8988T (cell line): ENCODE measurements around the gene RPP25.

Experiments used
- DNase-seq: peaks from one replicate; pipeline ENCODE4 v3.0.0; 2011

The RPP25 gene

GRCh38 chr15:74956648-74957475 lies at the start of gene RPP25:
Gene RPP25 (minus strand): TSS chr15:74956772. CDS start chr15:74956583, 189 bp downstream.
- DNase-seq: no peak

- DNase-seq: no peak
Observed at GRCh38 chr15:75002398-75002797, 45.8 kb upstream of the RPP25 start.

- no peak for DNase-seq
Observed at GRCh38 chr15:75001310-75001709, 44.7 kb upstream of the RPP25 start.

GRCh38 chr15:74997543-74997942 lies 41.0 kb upstream of the RPP25 start:
- no peak for DNase-seq

GRCh38 chr15:74997141-74997540 lies 40.6 kb upstream of the RPP25 start:
- DNase-seq: no peak

GRCh38 chr15:74995779-74996765 lies 39.5 kb upstream of the RPP25 start:
- no peak for DNase-seq

GRCh38 chr15:74995182-74995778 lies 38.7 kb upstream of the RPP25 start, which contains the start of gene SCAMP5:
Gene SCAMP5 (plus strand): TSS chr15:74995563. CDS start chr15:75011840, 16,277 bp downstream.
- DNase-seq: peak; percentile 94

- DNase-seq: no peak
Observed at GRCh38 chr15:74994685-74995084, 38.1 kb upstream of the RPP25 start.

GRCh38 chr15:74994236-74994635 lies 37.7 kb upstream of the RPP25 start:
- no peak for DNase-seq

- no peak for DNase-seq
Observed at GRCh38 chr15:74992619-74993018, 36.0 kb upstream of the RPP25 start.

GRCh38 chr15:74989527-74989926 lies 33.0 kb upstream of the RPP25 start:
- no peak for DNase-seq

GRCh38 chr15:74988007-74988800 lies 31.6 kb upstream of the RPP25 start:
- DNase-seq: peak; percentile 42

GRCh38 chr15:74983725-74984231 lies 27.2 kb upstream of the RPP25 start:
- DNase-seq: no peak

GRCh38 chr15:74982183-74982582 lies 25.6 kb upstream of the RPP25 start:
- no peak for DNase-seq

- no peak for DNase-seq
Observed at GRCh38 chr15:74978503-74978902, 21.9 kb upstream of the RPP25 start.

GRCh38 chr15:74978077-74978476 lies 21.5 kb upstream of the RPP25 start:
- DNase-seq: no peak

- no peak for DNase-seq
Observed at GRCh38 chr15:74977599-74977998, 21.0 kb upstream of the RPP25 start.

- DNase-seq: no peak
Observed at GRCh38 chr15:74976159-74976558, 19.6 kb upstream of the RPP25 start.

GRCh38 chr15:74967670-74968069 lies 11.1 kb upstream of the RPP25 start:
- no peak for DNase-seq

GRCh38 chr15:74964794-74965193 lies 8.2 kb upstream of the RPP25 start:
- no peak for DNase-seq

- no peak for DNase-seq
Observed at GRCh38 chr15:74963213-74963612, 6.6 kb upstream of the RPP25 start.

GRCh38 chr15:74962671-74963070 lies 6.1 kb upstream of the RPP25 start:
- DNase-seq: no peak
